Measurements from ENCODE around the gene NEDD9.

DNA sequence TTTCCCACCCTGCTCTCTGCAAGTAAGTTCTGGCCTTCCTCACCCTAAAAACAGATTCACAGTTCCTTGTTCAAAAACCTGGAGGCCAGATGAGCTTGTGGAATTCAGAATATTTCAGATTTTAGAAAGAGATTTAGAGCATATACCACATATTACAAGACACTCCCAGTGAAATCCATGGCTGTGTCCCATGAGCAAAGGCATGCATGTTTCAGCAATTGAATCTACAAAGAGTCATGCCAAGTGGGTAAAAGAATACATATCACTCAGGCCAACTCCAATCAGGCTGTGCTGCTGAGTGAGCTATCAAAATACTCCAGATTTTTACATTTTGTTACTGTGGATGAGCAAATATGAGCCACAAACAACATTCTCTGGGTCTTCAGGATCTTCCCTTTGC lies 10.2 kb upstream of the NEDD9 start:
- TF ChIP-seq POLR2AphosphoS5 (IDR thresholded peaks at IDR 0.05; ENCODE audit: low read depth) (no peak), GABPA (IDR thresholded peaks at IDR 0.05; ENCODE audit: low read depth) (no peak)
- TF ChIP-seq, protein P1, sequence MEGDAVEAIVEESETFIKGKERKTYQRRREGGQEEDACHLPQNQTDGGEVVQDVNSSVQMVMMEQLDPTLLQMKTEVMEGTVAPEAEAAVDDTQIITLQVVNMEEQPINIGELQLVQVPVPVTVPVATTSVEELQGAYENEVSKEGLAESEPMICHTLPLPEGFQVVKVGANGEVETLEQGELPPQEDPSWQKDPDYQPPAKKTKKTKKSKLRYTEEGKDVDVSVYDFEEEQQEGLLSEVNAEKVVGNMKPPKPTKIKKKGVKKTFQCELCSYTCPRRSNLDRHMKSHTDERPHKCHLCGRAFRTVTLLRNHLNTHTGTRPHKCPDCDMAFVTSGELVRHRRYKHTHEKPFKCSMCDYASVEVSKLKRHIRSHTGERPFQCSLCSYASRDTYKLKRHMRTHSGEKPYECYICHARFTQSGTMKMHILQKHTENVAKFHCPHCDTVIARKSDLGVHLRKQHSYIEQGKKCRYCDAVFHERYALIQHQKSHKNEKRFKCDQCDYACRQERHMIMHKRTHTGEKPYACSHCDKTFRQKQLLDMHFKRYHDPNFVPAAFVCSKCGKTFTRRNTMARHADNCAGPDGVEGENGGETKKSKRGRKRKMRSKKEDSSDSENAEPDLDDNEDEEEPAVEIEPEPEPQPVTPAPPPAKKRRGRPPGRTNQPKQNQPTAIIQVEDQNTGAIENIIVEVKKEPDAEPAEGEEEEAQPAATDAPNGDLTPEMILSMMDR (IDR thresholded peaks at IDR 0.05; ENCODE audit: insufficient read depth, low read length), result no peak
- TF ChIP-seq, protein P2, sequence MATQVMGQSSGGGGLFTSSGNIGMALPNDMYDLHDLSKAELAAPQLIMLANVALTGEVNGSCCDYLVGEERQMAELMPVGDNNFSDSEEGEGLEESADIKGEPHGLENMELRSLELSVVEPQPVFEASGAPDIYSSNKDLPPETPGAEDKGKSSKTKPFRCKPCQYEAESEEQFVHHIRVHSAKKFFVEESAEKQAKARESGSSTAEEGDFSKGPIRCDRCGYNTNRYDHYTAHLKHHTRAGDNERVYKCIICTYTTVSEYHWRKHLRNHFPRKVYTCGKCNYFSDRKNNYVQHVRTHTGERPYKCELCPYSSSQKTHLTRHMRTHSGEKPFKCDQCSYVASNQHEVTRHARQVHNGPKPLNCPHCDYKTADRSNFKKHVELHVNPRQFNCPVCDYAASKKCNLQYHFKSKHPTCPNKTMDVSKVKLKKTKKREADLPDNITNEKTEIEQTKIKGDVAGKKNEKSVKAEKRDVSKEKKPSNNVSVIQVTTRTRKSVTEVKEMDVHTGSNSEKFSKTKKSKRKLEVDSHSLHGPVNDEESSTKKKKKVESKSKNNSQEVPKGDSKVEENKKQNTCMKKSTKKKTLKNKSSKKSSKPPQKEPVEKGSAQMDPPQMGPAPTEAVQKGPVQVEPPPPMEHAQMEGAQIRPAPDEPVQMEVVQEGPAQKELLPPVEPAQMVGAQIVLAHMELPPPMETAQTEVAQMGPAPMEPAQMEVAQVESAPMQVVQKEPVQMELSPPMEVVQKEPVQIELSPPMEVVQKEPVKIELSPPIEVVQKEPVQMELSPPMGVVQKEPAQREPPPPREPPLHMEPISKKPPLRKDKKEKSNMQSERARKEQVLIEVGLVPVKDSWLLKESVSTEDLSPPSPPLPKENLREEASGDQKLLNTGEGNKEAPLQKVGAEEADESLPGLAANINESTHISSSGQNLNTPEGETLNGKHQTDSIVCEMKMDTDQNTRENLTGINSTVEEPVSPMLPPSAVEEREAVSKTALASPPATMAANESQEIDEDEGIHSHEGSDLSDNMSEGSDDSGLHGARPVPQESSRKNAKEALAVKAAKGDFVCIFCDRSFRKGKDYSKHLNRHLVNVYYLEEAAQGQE (IDR thresholded peaks at IDR 0.05; ENCODE audit: insufficient replicate concordance, low read depth), result no peak

All from HL-60 (cell line).